Lower lobe of right lung (tissue), 2 donors: Measurements from ENCODE around the gene LCE3A. TPM values are rescaled to one million over a fixed set of nuclear protein-coding genes. Genes with fewer than 3 reads are reported as not detected.

ENCODE experiments used
- ATAC-seq, 2 donors: fragments of 200-7000 bp; cut with Tn5 transposase; one replicate each; pipeline ENCODE4 v1.9.1; 2020 to 2022; ENCODE audit warnings: mild to moderate bottlenecking in 2 of 2, moderate library complexity in 2 of 2
- DNase-seq: peaks from one replicate; pipeline ENCODE4 v3.0.0-alpha.2; 2020
- H3K27ac ChIP-seq: fragments of 200-600 bp; one replicate; pipeline ENCODE4 v1.8.0; 2022
- H3K27me3 ChIP-seq: fragments of 200-600 bp; one replicate; pipeline ENCODE4 v1.8.0; 2022; ENCODE audit warnings: low read depth
- H3K36me3 ChIP-seq: fragments of 200-600 bp; one replicate; pipeline ENCODE4 v1.8.0; 2022; ENCODE audit warnings: mild to moderate bottlenecking
- H3K4me1 ChIP-seq: fragments of 200-600 bp; one replicate; pipeline ENCODE4 v1.8.0; 2022
- H3K4me3 ChIP-seq: fragments of 200-600 bp; one replicate; pipeline ENCODE4 v1.8.0; 2022; ENCODE audit warnings: mild to moderate bottlenecking
- H3K9me3 ChIP-seq: fragments of 200-600 bp; one replicate; pipeline ENCODE4 v1.8.0; 2022
- intact Hi-C: fragments of 100-400 bp; cut with DNase I; formaldehyde crosslinking; loops from one replicate; pipeline ENCODE4 v1.11.0; 2022
- total RNA-seq: library from RNA; stranded (reverse); fragmentation: NEBNext Ultra II Directional; extraction: Animal tissue kit (Norgen Biotek cat#: 25700); gene quantifications from one replicate; pipeline ENCODE4 v1.2.1, GENCODE V29; 2021
- TF ChIP-seq, protein P1 (sequence below): fragments of 200-600 bp; IDR thresholded peaks from one replicate; pipeline ENCODE4 v1.8.0; 2022; ENCODE audit warnings: antibody characterized with exemption, mild to moderate bottlenecking
- donor health status: DM: no; HTN: yes; CAD: no; lungs with severe emphysema.

The LCE3A gene
- total RNA-seq, 1 donor from 2014 or later = not detected

DNA sequence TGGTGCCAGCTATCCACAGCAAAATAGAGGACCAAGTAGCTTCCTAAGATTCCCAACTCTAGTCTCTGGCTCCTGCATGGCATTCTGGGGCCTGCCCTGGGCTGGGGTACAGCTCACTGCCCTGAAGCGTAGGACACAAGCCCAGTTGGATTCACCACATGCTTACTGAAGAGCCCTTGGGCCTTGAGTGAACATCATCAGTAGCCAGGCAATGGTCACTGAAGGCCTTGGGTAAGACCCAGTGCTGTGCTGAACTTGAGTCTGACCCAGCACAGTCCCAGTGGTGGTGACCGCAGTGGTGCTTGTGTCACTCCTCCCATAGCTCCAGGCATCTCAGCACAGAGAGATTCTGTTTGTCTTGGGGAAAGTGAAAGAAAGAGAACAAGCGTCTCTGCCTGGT lies 7.7 kb upstream of the LCE3A start:
- Histone ChIP-seq H3K4me1 (no peaks in the 10 kb centered on the region), H3K27me3 (no peaks in the 10 kb centered on the region), H3K27ac (no peak overlapping the region), H3K4me3 (no peak overlapping the region), H3K9me3 (peaks cover 3% of the 10 kb centered on the region), H3K36me3 (no peaks in the 10 kb centered on the region)
- ATAC-seq = no peak
- no peak for DNase-seq
- TF ChIP-seq, protein P1, sequence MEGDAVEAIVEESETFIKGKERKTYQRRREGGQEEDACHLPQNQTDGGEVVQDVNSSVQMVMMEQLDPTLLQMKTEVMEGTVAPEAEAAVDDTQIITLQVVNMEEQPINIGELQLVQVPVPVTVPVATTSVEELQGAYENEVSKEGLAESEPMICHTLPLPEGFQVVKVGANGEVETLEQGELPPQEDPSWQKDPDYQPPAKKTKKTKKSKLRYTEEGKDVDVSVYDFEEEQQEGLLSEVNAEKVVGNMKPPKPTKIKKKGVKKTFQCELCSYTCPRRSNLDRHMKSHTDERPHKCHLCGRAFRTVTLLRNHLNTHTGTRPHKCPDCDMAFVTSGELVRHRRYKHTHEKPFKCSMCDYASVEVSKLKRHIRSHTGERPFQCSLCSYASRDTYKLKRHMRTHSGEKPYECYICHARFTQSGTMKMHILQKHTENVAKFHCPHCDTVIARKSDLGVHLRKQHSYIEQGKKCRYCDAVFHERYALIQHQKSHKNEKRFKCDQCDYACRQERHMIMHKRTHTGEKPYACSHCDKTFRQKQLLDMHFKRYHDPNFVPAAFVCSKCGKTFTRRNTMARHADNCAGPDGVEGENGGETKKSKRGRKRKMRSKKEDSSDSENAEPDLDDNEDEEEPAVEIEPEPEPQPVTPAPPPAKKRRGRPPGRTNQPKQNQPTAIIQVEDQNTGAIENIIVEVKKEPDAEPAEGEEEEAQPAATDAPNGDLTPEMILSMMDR = no peak
- intact Hi-C loops = no loop called here

DNA sequence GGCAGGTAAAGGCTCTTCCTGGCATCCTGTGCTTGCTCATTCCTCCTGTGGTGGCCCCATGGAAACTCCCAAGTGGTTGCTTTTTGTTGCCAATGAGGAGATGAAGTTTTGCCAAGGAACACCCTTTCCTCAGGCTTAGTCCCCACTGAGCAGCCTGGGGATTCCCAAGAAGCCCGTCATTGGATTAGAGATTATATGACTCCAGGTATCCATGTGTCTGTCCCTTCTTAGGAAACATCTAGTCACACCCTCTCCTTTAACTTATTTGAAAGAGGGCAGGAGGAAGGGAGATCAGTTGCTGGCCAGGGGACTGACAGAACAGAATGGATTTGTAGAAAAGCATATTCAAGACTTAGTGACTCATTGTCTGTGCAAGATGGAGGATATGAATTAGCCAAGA lies 3.8 kb upstream of the LCE3A start:
- DNase-seq (no peak), ATAC-seq (no peak)
- no peak overlapping the region for H3K27ac ChIP-seq
- H3K9me3 ChIP-seq = no peaks in the 10 kb centered on the region
- TF ChIP-seq, protein P1 = no peak
- H3K4me3 ChIP-seq = no peak overlapping the region
- H3K27me3 ChIP-seq = no peaks in the 10 kb centered on the region
- intact Hi-C loops = no loop called here
- H3K36me3 ChIP-seq = no peaks in the 10 kb centered on the region
- no peaks in the 10 kb centered on the region for H3K4me1 ChIP-seq

DNA sequence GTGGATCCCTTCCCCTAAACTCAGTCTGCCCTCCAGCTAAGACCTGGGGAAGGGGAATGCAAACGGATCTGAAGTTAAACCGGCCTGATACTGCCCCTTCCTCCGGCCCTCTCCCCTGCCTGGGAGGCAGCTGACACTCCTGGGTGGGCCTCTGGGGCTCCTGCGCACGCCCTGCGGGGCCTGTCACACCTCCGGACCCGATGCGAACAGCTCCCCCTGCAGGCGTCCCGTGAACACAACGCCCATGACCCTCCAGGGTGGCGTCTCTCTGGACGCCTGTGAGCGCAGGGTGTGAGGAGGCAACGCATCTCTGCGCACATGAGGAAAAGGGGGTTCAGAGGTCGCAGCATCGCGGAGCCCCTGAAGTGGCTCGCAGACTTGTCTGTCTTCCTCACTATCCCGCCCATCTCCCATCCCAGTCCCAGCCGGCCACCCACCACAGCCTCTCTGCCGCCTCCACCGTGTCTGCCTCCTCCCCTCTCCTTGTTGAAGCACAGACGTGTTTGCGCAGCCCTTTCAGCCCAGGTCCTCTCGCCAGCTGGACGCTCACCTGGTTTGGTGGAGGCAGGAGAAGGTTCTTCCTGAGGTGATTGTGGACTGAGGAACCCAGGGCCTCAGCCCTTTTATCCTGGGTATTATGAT lies 421 bp upstream of the LCE3A start:
- intact Hi-C loops = no loop called here
- Histone ChIP-seq H3K9me3 (peaks cover 16% of the 10 kb centered on the region), H3K4me1 (no peaks in the 10 kb centered on the region), H3K36me3 (no peaks in the 10 kb centered on the region), H3K27me3 (no peaks in the 10 kb centered on the region), H3K4me3 (no peak overlapping the region), H3K27ac (no peak overlapping the region)
- ATAC-seq = peak in 1 of 2 donors; percentile 17
- TF ChIP-seq, protein P1 = no peak
- no peak for DNase-seq

DNA sequence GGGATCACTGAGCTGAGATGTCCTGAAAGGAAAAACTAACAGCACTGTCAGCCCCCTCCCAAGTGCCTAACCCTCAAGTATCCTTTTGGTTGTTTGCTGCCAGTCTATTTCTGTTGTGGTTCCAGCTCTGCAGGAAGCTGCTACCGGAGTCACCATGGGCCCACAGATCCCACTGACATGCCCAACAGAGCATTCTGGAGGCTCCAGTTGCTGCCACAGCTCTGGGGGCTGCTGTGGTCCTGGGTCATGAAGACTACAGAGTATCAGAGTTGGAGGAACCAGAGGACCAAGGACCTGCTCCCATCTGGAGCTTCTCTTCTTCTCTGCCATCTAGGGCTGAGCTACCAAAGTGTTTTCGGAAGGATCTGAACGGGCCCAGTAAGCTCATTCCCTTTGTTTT lies 910 bp downstream of the LCE3A start:
- Histone ChIP-seq H3K36me3 (no peaks in the 10 kb centered on the region), H3K4me1 (no peaks in the 10 kb centered on the region), H3K4me3 (no peak overlapping the region), H3K27ac (no peak overlapping the region), H3K27me3 (no peaks in the 10 kb centered on the region), H3K9me3 (peaks cover 20% of the 10 kb centered on the region)
- DNase-seq (no peak), ATAC-seq (no peak)
- TF ChIP-seq, protein P1 = no peak
- intact Hi-C loops = no loop called here

DNA sequence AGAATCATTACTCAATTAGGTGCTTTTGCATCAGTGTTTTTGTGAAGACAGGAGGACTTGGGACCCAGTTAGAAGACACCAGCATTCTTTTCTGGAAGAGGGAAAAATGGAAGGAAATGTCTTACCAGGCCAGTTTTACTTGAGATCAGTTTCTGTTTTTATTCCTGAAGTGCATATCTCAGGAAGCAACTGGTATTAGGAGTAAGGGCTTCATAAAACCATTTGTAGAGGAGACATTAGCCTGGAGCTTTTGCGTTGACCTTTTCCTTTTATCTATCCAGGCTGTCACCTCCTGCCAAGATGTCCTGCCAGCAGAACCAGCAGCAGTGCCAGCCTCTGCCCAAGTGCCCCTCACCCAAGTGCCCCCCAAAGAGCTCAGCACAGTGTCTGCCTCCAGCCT lies 9.4 kb downstream of the LCE3A start, which contains the start of gene LCE3B:
Gene LCE3B (plus strand): TSS at position 301 of the 400 bp plus-strand sequence. CDS start 0 bp downstream, at position 301.
- intact Hi-C loops = no loop called here
- Histone ChIP-seq H3K4me1 (no peaks in the 10 kb centered on the region), H3K9me3 (peaks cover 6% of the 10 kb centered on the region), H3K27me3 (peaks cover 13% of the 10 kb centered on the region), H3K4me3 (no peak within 1 kb of the TSS), H3K36me3 (no peaks in the 10 kb centered on the region), H3K27ac (no peak within 1 kb of the TSS)
- DNase-seq = no peak
- TF ChIP-seq, protein P1 = no peak
- ATAC-seq = no peak
